Limb (tissue), 2 donors: ENCODE measurements around the gene AEBP2.
A peak's percentile ranks its signal among the peaks of the same experiment; 100 is the strongest.
"Not testable (repeated sequence)": the region's sequence is repeated elsewhere in the genome, so short reads cannot be mapped to it uniquely, and the experiment has no call there.

ENCODE experiments used
- DNase-seq, 2 donors: peaks; one replicate each; pipeline ENCODE4 v3.0.0-alpha.2; 2016; ENCODE audit errors: extremely low spot score in 2 of 2

AEBP2 gene, protein sequence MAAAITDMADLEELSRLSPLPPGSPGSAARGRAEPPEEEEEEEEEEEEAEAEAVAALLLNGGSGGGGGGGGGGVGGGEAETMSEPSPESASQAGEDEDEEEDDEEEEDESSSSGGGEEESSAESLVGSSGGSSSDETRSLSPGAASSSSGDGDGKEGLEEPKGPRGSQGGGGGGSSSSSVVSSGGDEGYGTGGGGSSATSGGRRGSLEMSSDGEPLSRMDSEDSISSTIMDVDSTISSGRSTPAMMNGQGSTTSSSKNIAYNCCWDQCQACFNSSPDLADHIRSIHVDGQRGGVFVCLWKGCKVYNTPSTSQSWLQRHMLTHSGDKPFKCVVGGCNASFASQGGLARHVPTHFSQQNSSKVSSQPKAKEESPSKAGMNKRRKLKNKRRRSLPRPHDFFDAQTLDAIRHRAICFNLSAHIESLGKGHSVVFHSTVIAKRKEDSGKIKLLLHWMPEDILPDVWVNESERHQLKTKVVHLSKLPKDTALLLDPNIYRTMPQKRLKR

GRCh38 chr12:19439059-19440018 lies at the start of gene AEBP2:
TSS of gene AEBP2 (plus strand) at chr12:19439492. CDS start at chr12:19439700, 208 bp downstream.
- peak; percentile 96 to 97 for DNase-seq

DNA sequence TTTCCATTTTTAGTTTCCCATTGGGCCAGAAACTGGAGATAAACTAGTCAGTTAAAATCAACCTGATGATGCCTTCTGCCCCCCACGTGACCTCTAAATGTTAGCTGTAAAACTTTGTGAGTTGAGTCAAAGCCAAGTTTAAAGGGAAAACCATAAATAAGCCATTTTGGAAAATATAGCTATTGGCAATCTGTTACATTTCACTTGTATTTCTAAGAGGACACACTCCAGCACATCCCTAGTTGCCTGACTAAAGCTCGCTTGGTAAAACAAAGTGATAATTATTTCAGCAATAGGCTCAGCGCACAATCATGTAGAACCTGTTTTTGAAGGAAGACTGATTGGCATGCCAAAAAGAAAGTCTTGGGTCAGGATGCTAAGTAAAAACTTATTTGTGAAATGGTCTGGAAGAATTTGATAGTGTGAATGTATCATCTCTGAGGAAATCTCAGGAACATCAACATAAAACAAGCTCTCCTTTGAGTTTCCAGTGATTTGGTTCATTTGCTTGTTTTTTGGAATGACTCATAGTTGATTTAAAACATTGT lies 49.2 kb upstream of the AEBP2 start:
- peak; percentile 47 to 79 for DNase-seq

DNA sequence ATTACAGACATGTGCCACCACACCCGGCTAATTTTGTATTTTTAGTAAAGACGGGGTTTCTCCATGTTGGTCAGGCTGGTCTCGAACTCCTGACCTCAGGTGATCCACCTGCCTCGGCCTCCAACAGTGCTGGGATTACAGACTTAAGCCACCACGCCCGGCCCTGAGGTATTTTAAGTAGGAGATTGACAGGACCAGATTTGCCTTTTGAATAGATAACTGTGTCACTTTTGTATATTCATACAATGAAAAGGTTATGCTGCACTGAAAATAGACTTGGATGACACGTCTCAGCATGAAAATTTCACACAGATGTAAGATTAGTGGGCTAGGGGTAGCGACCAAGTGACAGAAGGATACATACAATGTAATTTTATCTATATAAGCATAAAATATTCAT lies 46.6 kb upstream of the AEBP2 start:
- DNase-seq, result not testable (repeated sequence)

GRCh38 chr12:19394385-19394784 lies 44.9 kb upstream of the AEBP2 start:
- no peak for DNase-seq

DNA sequence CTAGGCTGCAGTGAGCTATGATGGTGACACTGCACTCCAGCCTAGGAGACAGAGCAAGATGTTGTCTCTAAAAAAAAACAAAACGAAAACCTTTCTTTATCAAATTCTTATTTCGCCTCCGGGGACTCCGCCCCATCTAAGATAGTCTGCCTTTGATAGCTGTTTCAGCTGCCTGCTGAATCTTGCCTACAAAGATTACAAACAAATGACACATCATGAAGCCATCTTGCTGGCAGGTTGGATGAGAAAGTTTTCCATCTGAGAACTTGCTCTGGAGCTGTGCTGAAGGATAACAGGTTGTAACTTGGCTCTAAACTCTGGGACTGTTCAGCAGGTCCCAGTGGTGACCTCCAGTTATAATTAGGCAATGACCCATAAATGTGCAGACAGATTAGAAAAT lies 41.8 kb upstream of the AEBP2 start:
- DNase-seq, result no peak

GRCh38 chr12:19398376-19399363 lies 40.6 kb upstream of the AEBP2 start:
- no peak for DNase-seq

- not testable (repeated sequence) for DNase-seq
Observed at GRCh38 chr12:19400649-19401285, 38.5 kb upstream of the AEBP2 start.

DNA sequence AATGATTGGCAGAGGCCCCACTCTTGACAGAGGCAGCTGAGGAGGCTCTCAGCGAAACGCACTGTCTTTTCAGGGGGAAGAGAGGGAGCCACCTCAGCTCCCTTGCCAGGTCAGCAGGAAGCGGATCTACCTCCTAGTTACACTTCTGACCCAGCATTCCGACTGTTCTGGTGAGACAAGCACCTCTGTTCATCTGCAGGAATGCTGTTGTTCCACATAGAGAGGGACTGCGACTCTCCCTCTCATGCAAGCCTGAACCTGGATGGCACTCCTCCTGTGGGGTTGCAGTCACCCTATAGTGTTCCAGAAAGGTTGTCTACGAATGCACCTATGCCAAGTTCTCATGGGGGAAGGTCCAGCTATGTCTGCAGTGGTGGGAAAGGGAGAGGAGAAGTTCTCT lies 37.1 kb upstream of the AEBP2 start:
- DNase-seq, result no peak

GRCh38 chr12:19402743-19403431 lies 36.4 kb upstream of the AEBP2 start:
- DNase-seq, result peak; percentile 66 to 70

DNA sequence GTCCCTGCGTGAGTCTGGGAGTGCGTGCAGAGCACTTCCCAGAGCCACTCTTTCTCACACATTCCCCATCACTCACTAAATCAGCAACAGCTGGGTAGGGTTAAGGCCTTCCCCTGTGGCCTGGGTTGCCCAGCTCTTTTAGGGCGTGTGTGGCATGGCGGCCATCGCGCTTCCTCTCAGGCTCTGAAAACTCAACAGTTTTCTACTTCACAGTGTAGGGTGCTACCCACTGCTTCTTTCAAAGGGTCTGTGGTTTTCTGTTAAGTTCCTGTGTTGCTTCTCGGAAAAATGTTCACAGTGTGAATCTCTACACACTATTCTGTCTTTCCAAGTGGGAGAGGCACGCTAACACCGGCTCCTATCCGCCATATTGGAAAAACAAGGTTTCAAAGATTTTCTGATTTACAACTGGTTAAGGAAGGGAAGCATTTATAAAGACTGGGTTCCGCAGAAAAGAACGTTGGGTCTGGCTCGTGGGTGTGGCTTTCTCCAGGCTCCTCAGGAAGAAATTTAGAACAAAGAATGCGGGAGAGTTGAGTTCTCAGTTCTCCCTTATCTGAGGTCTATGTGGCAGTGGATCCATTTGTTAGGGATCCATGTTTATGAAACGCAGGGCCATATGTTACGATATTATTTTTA lies 34.9 kb upstream of the AEBP2 start:
- no peak for DNase-seq

DNA sequence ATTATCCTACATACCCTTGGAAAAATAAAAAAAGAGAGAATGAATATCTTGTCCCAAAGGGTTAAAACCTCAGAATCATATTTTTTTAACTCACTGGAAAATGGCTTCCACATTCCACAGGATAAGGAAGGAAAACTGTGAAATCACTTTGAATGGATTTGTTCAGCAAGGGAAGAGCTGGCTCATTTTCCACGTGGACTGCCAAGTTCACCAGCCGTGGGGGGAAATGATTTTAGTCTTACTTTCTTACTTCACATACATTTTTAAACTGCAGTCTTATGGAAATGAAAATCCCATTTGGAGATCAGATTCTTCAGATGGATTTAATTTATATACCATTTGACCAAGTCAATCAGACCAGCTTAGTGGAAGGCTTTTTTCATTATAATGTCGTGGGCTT lies 29.9 kb upstream of the AEBP2 start:
- DNase-seq, result peak; percentile 75 to 92

DNA sequence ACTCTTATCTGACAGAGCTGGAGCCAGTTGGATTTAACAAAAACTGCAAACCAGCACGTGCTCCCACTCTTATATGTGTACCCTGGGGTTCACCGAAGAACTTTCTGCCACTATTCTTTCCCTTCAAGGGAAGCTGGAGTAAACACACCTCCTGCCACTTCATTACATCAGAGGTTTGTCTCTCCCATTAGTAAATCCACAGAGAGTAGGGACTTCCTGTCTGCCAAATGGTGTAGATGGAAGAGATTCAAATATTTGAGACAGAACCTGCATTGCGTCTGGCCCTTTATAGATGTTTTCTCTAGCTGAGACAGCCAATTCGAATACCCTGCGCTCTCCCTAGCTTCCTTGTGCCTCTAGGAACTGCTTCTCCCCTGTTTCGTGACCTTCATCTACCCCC lies 29.1 kb upstream of the AEBP2 start:
- DNase-seq, result peak in 1 of 2 donors; percentile 66

DNA sequence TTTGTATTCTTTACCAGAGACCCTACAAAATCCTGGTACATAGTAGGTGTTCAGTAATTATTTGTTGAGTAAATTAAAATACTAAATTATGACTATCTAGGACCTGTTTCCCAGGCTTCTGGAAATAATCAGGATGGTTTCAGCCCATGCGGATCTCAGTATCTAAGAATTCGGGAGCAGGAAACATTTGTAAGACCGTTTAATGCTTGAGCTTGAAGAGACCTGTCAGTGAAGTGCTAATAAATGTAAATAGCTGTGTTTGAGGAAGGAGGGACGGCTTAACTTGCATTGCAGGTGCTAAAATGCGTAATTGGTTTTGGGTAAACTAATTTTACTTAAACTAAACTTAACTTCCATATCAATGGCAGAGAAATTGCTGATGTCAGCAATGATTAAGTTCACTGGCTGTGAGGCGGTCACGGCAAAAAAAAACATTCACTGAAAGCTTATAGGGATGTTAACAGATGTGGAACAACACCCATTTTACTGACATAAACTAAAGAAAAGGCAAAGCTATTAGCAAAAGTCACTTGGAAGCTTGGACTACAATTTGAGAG lies 28.6 kb upstream of the AEBP2 start:
- DNase-seq, result no peak

- no peak for DNase-seq
Observed at GRCh38 chr12:19411234-19412204, 27.8 kb upstream of the AEBP2 start.

DNA sequence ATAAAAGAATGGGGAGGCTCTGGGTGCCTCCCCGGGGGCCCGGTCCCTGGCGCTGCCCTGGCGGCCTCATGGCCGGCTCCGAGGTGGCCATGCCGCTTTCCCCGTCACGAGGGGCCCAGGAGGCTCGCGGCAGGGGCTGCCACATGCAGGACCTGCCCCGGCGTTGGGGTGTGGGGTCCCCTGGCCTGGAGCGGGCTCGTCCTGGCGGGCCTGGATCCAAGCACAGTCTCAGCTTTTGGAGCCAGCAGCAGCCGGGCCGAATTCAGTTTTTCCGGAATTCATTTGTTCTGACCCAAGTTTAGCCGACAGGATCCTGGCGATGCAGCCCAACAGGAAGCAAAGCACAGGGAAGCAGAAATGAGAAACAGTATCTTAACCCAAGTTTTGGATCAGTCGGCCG lies 26.4 kb upstream of the AEBP2 start:
- no peak for DNase-seq

DNA sequence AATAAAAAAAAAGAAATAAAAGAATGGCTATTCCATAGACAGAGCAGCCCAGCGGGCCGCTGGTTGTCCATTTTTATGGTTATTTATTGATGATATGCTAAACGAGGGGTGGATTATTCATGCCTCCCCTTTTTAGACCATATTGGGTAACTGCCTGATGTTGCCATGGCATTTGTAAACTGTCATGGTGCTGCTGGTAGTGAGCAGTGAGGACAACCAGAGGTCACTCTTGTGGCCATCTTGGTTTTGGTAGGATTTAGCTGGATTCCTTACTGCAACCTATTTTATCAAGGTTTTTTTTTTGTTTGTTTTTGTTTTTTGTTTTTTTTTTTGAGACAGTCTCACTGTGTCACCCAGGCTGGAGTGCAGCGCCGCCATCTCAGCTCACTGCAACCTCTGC lies 25.7 kb upstream of the AEBP2 start:
- not testable (repeated sequence) for DNase-seq

DNA sequence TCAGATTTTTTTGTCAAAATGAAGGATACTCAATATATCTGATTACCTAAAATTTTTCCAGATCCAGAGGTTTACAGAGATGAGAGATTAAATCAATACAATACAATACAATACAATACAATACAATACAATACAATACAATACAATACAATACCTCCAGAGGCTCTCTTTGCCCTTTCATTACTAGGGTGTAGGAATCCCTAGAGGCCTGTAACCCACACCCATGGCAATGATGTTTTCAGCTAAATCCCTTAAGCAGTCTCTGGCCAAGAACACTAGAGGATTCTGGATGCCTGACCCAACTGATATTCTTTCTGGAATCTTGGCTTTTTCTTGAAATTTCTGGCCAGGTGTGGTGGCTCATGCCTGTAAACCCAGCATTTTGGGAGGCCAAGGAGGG lies 23.7 kb upstream of the AEBP2 start:
- DNase-seq, result no peak
